Adipocyte (in vitro differentiated cells): ENCODE measurements around the gene NPIPA8.
"Not testable (repeated sequence)": the region's sequence is repeated elsewhere in the genome, so short reads cannot be mapped to it uniquely, and the experiment has no call there.

ENCODE experiments used
- DNase-seq: peaks from one replicate; pipeline ENCODE4 v3.0.0-alpha.2; 2015; ENCODE audit warnings: low read depth
- H3K27me3 ChIP-seq: replicated peaks from 2 replicates; pipeline ENCODE4 v1.7.0; 2013; ENCODE audit warnings: mild to moderate bottlenecking, low read length, moderate library complexity; ENCODE audit not compliant: control insufficient read depth, insufficient read depth
- H3K36me3 ChIP-seq: 2 replicates; pipeline ENCODE4 v1.7.0; 2013; ENCODE audit warnings: low read length, mild to moderate bottlenecking, moderate library complexity; ENCODE audit not compliant: control insufficient read depth, insufficient read depth, severe bottlenecking
- H3K4me1 ChIP-seq: 2 replicates; pipeline ENCODE4 v1.7.0; 2013; ENCODE audit warnings: mild to moderate bottlenecking, low read length, moderate library complexity; ENCODE audit not compliant: control insufficient read depth, insufficient read depth
- H3K4me3 ChIP-seq: 2 replicates; pipeline ENCODE4 v1.7.0; 2013; ENCODE audit warnings: mild to moderate bottlenecking, low read length, moderate library complexity
- H3K9ac ChIP-seq: 2 replicates; pipeline ENCODE4 v1.7.0; 2013; ENCODE audit warnings: mild to moderate bottlenecking, low read length, moderate library complexity
- H3K9me3 ChIP-seq: 2 replicates; pipeline ENCODE4 v1.7.0; 2013; ENCODE audit warnings: mild to moderate bottlenecking, low read length, moderate library complexity; ENCODE audit not compliant: control insufficient read depth

Gene NPIPA8

DNA sequence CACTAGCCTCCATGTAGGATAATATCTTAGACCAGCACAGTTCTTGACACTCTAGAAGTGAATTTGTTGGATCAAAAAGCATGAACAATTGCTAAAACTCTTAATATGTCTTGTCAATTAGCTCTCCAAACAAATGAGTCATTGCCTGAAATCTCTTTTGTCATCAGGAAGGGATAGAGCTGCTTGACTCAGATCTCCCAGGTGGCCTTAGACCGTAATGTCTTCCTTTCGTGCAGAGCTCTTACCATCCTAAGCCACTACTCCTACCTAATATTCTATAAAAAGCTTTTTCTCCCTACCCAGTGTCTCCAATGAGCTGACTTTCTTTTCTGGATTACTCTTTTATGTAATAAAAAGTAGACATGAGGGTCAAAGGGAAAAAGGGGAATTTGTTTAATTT is 66.4 kb downstream of the NPIPA8 start:
- H3K9me3 ChIP-seq, H3K9ac ChIP-seq, H3K36me3 ChIP-seq, H3K27me3 ChIP-seq, H3K4me1 ChIP-seq, H3K4me3 ChIP-seq, DNase-seq: not testable (repeated sequence)
